Measurements from ENCODE around the gene PTK7.
A peak's percentile ranks its signal among the peaks of the same experiment; 100 is the strongest.

The PTK7 gene

GRCh38 chr6:43144879-43145278 lies 68.8 kb downstream of the PTK7 start:
- no peak for DNase-seq (ENCODE audit: low read depth in 3 of 3)

GRCh38 chr6:43146261-43146660 lies 70.1 kb downstream of the PTK7 start:
- DNase-seq (ENCODE audit: low read depth in 3 of 3): no peak

GRCh38 chr6:43146709-43147688 lies 70.9 kb downstream of the PTK7 start:
- no peak for DNase-seq (ENCODE audit: low read depth in 3 of 3)

GRCh38 chr6:43147691-43148477 lies 71.8 kb downstream of the PTK7 start:
- DNase-seq (ENCODE audit: low read depth in 3 of 3): no peak

GRCh38 chr6:43149265-43149664 lies 73.2 kb downstream of the PTK7 start:
- no peak for DNase-seq (ENCODE audit: low read depth in 3 of 3)

- no peak for DNase-seq (ENCODE audit: low read depth in 3 of 3)
Measured at GRCh38 chr6:43150051-43150751, 74.1 kb downstream of the PTK7 start.

- no peak for DNase-seq (ENCODE audit: low read depth in 3 of 3)
Measured at GRCh38 chr6:43159599-43159998, 83.5 kb downstream of the PTK7 start.

- no peak for DNase-seq (ENCODE audit: low read depth in 3 of 3)
Measured at GRCh38 chr6:43163899-43164298, 87.8 kb downstream of the PTK7 start.

- no peak for DNase-seq (ENCODE audit: low read depth in 3 of 3)
Measured at GRCh38 chr6:43170417-43170930, 94.4 kb downstream of the PTK7 start.

- peak; percentile 94 to 99 (median 99) for DNase-seq (ENCODE audit: low read depth in 3 of 3)
Measured at GRCh38 chr6:43170931-43171706, 95.0 kb downstream of the PTK7 start, which contains the start of gene SRF. TSS of gene SRF (plus strand) at chr6:43171269. CDS start at chr6:43171657, 388 bp downstream.

- no peak for DNase-seq (ENCODE audit: low read depth in 3 of 3)
Measured at GRCh38 chr6:43171707-43172103, 95.6 kb downstream of the PTK7 start.

GRCh38 chr6:43172104-43173007 lies 96.2 kb downstream of the PTK7 start:
- peak; percentile 35 to 51 (median 41) for DNase-seq (ENCODE audit: low read depth in 3 of 3)

- DNase-seq (ENCODE audit: low read depth in 3 of 3): no peak
Measured at GRCh38 chr6:43173591-43174262, 97.6 kb downstream of the PTK7 start.

GRCh38 chr6:43174263-43175112 lies 98.4 kb downstream of the PTK7 start:
- peak; percentile 85 to 93 (median 88) for DNase-seq (ENCODE audit: low read depth in 3 of 3)

GRCh38 chr6:43175676-43176422 lies 99.7 kb downstream of the PTK7 start:
- no peak for DNase-seq (ENCODE audit: low read depth in 3 of 3)

- DNase-seq (ENCODE audit: low read depth in 3 of 3): no peak
Measured at GRCh38 chr6:43176423-43176786, 100.3 kb downstream of the PTK7 start.

- DNase-seq (ENCODE audit: low read depth in 3 of 3): no peak
Measured at GRCh38 chr6:43178150-43178549, 102.0 kb downstream of the PTK7 start.
